Prostate gland (tissue), 2 donors: ENCODE results near the gene H6PD. TPM values are rescaled to one million over a fixed set of nuclear protein-coding genes. Genes with fewer than 3 reads are reported as not detected.

Experiments
- DNase-seq: peaks from one replicate; pipeline ENCODE4 v3.0.0-alpha.2; 2019; ENCODE audit warnings: low spot score
- H3K27ac ChIP-seq, 2 donors: fragments of 200-600 bp; sonication (generic); 2 replicates each; pipeline ENCODE4 v1.5.1; 2017 to 2019
- H3K27me3 ChIP-seq: fragments of 200-600 bp; sonication (generic); replicated peaks from 2 replicates; pipeline ENCODE4 v1.5.1; 2019; ENCODE audit not compliant: insufficient read depth
- H3K36me3 ChIP-seq, 2 donors: fragments of 200-600 bp; sonication (generic); 1 replicate in 1 of 2; 2 replicates in 1 of 2; pipeline versions ENCODE4 v1.5.1 to v1.8.1; 2017 to 2019
- H3K4me1 ChIP-seq: fragments of 200-600 bp; sonication (generic); replicated peaks from 2 replicates; pipeline ENCODE4 v1.5.1; 2019
- H3K4me3 ChIP-seq, 2 donors: fragments of 200-600 bp; sonication (generic); 2 replicates each; pipeline ENCODE4 v1.5.1; 2017 to 2019
- H3K9me3 ChIP-seq: fragments of 200-600 bp; sonication (generic); 2 replicates; pipeline ENCODE4 v1.5.1; 2017
- POLR2A ChIP-seq: fragments of 450-650 bp; IDR thresholded peaks from one replicate; pipeline ENCODE4 v1.6.1; 2016; ENCODE audit warnings: antibody characterized with exemption, mild to moderate bottlenecking
- POLR2AphosphoS5 ChIP-seq: sonication (generic); formaldehyde crosslinking; IDR thresholded peaks from one replicate; pipeline ENCODE4 v1.6.1; 2017; ENCODE audit warnings: antibody characterized with exemption
- WGBS: methylation state at CpG from one replicate; pipeline ENCODE4 v1.1.5; 2018; 5-methylcytosine and 5-hydroxymethylcytosine counted together
- intact Hi-C: fragments of 100-400 bp; cut with DNase I; formaldehyde crosslinking; loops from one replicate; pipeline ENCODE4 v1.14.2; 2022
- total RNA-seq, 2 donors: library from RNA; depleted of rRNA; stranded (reverse); fragments of >200 nt; gene quantifications; one replicate each; pipeline ENCODE4 v1.1.0, GENCODE V29; 2016
- TF ChIP-seq, protein P1 (sequence below), 4 experiments: fragments of 200-600 bp in 2 of 4; fragments of 450-650 bp in 2 of 4; sonication (generic) in 2 of 4; IDR thresholded peaks; 1 replicate in 3 of 4; 2 replicates in 1 of 4; pipeline ENCODE4 v1.5.1; 2016 to 2019; ENCODE audit warnings: antibody characterized with exemption in 4 of 4, mild to moderate bottlenecking in 2 of 4, moderate library complexity in 2 of 4

H6PD gene
- total RNA-seq, 2 donors from 2014 or later = 52.8 to 88.8 TPM

DNA sequence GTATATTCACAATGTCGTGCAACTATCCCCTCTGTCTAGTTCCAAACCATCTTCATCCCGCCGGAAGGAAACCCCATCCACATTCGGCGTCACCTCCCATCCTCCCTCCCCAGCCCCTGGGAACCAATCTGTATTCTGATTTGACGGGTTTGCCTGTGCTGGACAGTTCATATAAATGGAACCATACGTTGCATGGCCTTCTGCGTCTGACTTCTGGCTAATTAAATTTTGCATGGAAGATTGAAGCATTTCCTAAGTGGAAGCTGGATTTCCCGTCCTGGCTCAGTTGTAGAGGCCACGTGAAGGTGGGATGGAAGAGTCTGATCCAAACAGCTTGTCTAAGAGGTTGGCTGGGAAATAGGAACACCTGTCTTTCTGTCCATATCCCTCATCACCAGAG, 72.7 kb downstream of the H6PD start:
- Histone ChIP-seq H3K27ac (no peak overlapping the region), H3K27me3 (no peaks in the 10 kb centered on the region), H3K9me3 (no peaks in the 10 kb centered on the region), H3K4me3 (no peak overlapping the region), H3K36me3 (no peaks in the 10 kb centered on the region), H3K4me1 (peaks cover 7% of the 10 kb centered on the region)
- 92% methylated on average over 10 of the region's 10 CpGs for WGBS
- no peak for DNase-seq
- intact Hi-C loops = no loop called here
- TF ChIP-seq, protein P1, sequence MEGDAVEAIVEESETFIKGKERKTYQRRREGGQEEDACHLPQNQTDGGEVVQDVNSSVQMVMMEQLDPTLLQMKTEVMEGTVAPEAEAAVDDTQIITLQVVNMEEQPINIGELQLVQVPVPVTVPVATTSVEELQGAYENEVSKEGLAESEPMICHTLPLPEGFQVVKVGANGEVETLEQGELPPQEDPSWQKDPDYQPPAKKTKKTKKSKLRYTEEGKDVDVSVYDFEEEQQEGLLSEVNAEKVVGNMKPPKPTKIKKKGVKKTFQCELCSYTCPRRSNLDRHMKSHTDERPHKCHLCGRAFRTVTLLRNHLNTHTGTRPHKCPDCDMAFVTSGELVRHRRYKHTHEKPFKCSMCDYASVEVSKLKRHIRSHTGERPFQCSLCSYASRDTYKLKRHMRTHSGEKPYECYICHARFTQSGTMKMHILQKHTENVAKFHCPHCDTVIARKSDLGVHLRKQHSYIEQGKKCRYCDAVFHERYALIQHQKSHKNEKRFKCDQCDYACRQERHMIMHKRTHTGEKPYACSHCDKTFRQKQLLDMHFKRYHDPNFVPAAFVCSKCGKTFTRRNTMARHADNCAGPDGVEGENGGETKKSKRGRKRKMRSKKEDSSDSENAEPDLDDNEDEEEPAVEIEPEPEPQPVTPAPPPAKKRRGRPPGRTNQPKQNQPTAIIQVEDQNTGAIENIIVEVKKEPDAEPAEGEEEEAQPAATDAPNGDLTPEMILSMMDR (IDR thresholded peaks at IDR 0.05) = no peak
- no peak for TF ChIP-seq POLR2AphosphoS5
- TF ChIP-seq POLR2A = no peak

DNA sequence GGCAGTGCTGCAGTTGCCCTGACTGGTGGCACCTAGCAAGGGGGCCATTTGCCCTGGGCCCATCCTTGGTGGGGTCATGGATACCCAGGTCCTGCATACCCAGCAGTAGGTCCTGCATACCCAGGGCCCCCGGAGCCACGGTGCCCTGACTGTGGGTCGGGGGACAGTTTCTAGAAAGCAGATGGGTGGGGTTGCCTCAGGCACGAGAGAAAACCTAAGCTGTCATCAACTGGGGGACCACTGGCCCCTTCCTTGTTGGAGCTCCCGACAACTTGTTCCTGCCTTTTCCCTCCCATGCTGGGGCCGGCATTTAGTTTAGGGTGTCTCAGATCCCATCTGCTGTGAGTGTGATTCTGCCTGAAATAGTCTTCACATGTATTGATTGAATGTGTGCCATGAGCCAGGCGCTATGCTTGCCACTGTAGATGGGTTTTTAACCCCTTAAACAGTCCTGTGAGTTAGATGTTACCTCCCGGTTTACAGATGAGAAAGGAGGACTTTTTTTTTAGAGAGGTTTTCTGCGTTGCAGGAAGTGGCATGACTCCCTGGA, 73.7 kb downstream of the H6PD start:
- H3K27me3 ChIP-seq = no peaks in the 10 kb centered on the region
- no peaks in the 10 kb centered on the region for H3K9me3 ChIP-seq
- DNase-seq = no peak
- no peaks in the 10 kb centered on the region for H3K36me3 ChIP-seq
- no peaks in the 10 kb centered on the region for H3K4me1 ChIP-seq
- 81% methylated on average over 9 of the region's 9 CpGs for WGBS
- no peak overlapping the region for H3K27ac ChIP-seq
- no peak overlapping the region for H3K4me3 ChIP-seq
- intact Hi-C loops = no loop called here
- TF ChIP-seq, protein P1 (IDR thresholded peaks at IDR 0.05) = no peak
- no peak for TF ChIP-seq POLR2AphosphoS5
- TF ChIP-seq POLR2A = no peak

DNA sequence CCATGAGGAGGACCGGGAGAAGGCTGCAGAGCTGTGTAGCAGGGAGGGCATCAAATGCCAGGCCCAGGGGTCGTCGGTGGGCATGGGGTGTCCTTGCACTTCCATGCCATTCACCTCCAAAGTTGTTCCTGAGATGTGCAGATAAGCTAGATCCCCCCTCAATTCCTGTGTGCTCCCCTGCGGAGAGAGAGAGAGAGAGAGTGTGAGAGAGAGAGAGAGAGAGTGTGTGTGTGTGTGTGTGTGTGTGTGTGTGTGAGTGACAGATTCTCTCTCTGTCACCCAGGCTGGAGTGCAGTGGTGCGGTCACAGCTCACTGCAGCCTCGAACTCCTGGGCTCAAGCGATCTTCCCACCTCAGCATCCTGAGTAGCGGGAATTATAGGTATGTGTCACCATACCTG, 74.5 kb downstream of the H6PD start:
- WGBS = 85% methylated on average over 8 of the region's 8 CpGs
- DNase-seq = no peak
- no peak overlapping the region for H3K27ac ChIP-seq
- intact Hi-C loops = no loop called here
- H3K9me3 ChIP-seq = no peaks in the 10 kb centered on the region
- no peaks in the 10 kb centered on the region for H3K27me3 ChIP-seq
- H3K36me3 ChIP-seq = no peaks in the 10 kb centered on the region
- TF ChIP-seq POLR2AphosphoS5 = no peak
- TF ChIP-seq POLR2A = no peak
- TF ChIP-seq, protein P1 (IDR thresholded peaks at IDR 0.05) = no peak
- H3K4me3 ChIP-seq = no peak overlapping the region
- no peaks in the 10 kb centered on the region for H3K4me1 ChIP-seq

DNA sequence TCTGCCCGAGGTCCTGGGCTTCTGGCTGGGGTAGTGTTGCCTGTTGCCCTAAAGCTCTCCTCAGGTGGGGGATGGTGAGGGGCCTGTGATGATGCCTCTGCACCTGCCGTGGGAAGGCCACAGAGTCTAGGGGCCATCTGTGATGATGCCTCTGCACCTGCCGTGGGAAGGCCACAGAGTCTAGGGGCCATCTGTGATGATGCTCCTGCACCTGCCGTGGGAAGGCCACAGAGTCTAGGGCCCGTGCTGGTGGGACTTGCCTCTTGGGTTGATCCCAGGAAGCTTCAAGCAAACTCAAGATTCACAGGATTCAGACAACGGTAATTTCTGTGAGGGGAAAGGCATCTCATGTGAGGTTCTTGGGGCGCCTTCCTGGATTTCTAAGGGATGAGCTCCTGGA, 75.4 kb downstream of the H6PD start:
- TF ChIP-seq POLR2AphosphoS5 = no peak
- TF ChIP-seq POLR2A = no peak
- TF ChIP-seq, protein P1 (IDR thresholded peaks at IDR 0.05) = no peak
- no peaks in the 10 kb centered on the region for H3K27me3 ChIP-seq
- WGBS = 87% methylated on average over 6 of the region's 7 CpGs
- no peaks in the 10 kb centered on the region for H3K9me3 ChIP-seq
- intact Hi-C loops = no loop called here
- H3K27ac ChIP-seq = no peak overlapping the region
- no peaks in the 10 kb centered on the region for H3K4me1 ChIP-seq
- no peak for DNase-seq
- H3K36me3 ChIP-seq = no peaks in the 10 kb centered on the region
- no peak overlapping the region for H3K4me3 ChIP-seq

DNA sequence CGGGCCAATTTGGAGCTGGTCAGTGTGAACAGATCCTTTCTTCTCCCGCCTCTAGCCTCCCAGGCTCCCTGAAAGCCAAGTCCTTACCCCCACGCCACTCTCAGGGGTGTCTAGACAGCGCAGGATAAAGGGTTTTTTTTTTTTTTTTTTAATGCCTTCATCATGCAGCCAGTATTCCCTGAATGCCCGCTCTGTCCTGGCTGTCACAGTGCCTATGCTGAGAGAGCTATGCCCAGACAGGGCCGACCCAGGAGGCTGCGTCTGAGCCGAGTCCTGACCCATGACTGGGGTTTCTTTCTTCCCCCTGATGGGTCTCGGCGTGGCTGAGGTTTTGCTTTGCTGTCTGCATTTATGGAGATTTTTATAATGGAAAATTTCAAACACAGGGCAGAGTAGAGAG, 76.5 kb downstream of the H6PD start:
- intact Hi-C loops = no loop called here
- no peaks in the 10 kb centered on the region for H3K4me1 ChIP-seq
- WGBS = 85% methylated on average over 10 of the region's 10 CpGs
- H3K27me3 ChIP-seq = no peaks in the 10 kb centered on the region
- DNase-seq = no peak
- no peak overlapping the region for H3K27ac ChIP-seq
- no peaks in the 10 kb centered on the region for H3K36me3 ChIP-seq
- no peaks in the 10 kb centered on the region for H3K9me3 ChIP-seq
- TF ChIP-seq, protein P1 (IDR thresholded peaks at IDR 0.05) = no peak
- TF ChIP-seq POLR2A = no peak
- TF ChIP-seq POLR2AphosphoS5 = no peak
- H3K4me3 ChIP-seq = no peak overlapping the region
